GM18517 (cell line): Measurements from ENCODE around the gene HABP4.

Source experiments
- ATAC-seq: cut with Tn5 transposase; IDR thresholded peaks from one replicate; pipeline ENCODE4 v1.9.1; 2021; ENCODE audit warnings: mild to moderate bottlenecking, moderate library complexity; ENCODE audit not compliant: unreplicated experiment

HABP4 gene

DNA sequence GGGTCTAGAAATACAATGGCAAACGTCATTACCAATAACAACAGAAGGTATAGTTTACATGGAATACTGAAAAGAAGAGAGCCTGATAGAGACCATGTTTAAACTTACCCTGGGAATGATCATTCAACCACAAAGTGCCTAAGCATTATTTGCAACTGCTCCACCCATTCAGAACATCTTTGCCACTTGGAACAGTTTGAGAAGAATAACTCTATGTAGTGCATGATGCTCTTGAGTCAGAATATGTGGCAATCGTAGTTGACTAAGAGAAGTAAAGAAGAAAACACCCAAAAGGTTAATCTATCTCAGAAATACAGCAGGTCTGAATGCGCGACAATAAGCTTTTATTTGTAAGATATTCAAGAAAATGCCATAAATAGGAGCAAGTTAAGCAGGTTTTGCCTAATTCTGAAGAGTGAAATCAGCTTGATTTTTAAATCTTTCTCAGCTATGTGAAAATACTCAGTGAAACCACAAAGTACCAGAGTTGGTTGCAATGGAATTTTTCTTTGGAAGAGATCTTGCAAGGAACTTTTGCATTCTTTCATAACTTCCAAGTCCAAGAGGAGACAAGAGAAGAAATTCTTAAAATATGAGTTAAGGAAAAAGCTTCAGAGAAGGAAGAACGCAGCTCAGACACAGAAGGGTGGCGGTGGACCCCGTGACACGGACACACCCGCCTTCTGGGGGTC is 64.3 kb downstream of the HABP4 start:
- ATAC-seq, result no peak

DNA sequence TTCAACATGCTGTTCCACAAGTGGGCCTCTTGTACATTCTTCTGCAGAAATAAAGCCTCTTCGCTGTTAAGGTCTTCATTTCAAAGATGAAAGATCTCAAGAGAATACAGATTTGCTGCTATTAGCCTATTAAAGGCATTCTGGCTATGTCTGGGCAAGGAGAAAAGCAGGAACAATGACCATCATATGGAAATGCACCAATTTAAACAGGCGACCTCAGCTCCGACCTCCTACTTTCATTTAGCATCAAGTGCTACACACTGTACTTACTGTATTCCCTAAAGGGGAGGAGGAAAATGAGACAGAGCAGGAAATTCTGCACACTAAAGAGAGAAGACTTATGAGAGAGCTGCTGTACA is 64.8 kb downstream of the HABP4 start:
- no peak for ATAC-seq

DNA sequence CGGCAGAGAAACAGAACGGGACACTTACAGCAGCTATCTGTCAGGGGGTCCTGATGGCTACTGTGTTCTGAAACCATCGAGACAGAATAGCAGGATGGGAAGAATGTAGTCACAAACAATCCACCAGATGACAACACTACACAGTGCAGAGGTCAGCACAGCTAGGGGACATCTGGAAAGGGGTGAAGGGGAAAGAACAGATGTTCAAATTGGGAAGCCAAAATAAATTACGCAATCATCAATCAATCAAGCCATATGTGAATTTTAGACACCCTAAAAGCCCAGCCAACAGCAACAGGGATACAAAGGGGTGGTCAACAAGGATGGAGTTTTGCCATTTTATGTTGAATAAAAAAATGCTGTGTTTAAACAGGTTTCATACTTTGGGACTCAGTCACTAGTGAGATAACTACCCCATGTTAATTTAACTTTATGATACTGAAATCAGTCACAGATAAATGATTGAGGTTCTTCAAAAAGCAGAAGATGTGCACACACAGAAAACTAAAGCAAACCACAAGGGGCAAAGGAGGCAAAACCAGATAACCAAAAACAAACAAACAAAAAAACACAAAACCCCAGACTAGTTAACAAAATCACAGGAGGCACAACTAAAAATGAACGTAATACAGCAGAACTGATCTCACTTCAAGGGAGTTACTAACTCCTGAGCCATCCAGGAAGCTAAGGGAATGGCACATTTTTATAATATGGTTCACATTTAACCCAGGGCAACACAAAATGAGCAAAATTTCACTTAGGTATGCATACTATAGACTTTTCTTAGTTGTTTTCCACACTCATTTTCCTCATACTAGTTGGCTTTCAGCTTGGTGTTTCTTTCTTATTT is 65.9 kb downstream of the HABP4 start:
- ATAC-seq, result no peak

DNA sequence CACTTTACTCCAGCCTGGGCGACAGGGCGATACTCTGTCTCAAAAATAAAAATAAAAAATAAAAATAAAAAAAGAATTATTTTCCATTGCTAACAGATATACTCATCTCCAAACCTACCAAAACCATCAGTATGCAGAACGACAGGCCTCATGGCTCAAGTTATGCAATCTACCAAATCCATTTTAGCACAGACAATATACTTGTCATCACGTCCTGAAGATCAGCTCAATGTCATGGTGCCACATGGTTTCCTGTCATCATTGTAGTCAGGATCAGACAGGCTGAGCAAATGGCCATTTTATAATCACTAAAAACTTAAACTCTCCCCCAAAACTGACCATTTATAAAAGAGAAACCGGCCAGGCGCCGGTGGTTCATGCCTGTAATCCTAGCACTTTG is 69.1 kb downstream of the HABP4 start:
- no peak for ATAC-seq

DNA sequence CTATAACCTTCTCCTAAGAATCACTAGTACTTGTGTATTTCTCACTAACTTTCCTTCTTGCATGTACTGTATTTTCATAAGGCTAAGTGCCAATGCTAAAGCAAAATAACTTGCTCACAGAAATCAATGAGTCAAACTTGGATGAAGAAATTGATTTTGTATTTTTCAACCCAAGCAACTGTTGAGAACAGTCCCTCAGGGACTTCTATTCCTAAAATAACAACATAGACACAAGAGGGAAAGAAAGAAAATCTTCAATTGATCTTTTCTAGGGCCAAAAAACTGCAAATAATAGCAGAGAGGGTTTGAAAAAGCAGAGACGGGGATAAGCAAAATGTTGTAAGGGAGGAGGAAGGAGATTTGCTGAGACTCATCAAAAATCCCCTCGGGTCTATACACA is 69.8 kb downstream of the HABP4 start:
- ATAC-seq, result no peak

DNA sequence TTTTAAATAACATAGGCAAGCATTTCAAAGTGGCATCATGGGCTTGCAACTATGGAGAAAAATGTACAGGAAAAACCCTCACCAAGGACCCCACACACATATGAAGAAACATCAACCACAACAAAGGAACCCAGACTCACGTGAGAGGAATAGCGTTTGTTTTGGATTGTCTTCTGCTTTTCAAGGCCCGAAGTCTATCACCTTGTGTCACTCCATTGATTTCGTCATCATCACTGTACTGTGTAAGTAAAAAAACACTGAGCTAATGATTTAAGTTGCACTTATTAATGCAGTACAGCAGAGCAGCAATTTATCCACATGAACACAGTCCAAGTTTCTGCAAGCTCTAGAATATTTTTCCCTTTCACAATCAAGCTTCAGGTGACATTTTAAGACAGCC is 72.4 kb downstream of the HABP4 start:
- ATAC-seq, result no peak

DNA sequence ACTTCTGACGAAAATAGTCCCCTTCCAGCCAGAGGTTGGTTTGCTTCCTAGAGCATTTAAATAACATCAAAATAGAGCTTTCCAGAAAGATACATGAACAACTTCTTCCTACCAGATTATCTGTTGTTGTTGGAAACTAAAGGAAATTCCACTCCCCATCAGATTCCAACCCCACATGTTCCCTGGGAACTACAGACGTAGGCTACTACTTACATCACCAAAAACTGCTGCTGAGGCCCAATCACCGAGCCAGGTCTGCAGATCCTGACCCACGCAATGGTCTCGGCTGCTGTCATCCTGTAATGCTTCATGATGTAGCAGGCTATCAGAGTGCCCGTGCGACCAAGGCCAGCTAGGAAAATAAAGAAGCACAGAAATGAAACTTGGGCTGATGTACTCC is 73.4 kb downstream of the HABP4 start:
- no peak for ATAC-seq

DNA sequence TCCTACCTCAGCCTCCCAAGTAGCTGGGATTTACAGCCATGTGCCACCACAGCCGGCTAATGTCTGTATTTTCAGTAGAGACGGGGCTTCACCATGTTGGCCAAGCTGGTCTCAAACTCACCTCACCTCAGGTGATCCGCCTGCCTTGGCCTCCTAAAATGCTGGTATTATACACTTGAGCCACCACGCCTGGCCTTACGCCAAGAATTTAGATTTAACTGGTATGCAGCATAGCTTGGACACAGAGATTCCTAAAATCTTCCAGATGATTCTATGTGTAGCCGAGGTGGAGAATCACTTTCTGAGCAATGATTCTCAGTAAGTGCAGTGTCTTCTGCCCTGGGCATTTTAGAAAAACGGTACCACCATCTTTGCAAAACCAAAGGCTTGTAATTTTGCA is 74.1 kb downstream of the HABP4 start:
- no peak for ATAC-seq

DNA sequence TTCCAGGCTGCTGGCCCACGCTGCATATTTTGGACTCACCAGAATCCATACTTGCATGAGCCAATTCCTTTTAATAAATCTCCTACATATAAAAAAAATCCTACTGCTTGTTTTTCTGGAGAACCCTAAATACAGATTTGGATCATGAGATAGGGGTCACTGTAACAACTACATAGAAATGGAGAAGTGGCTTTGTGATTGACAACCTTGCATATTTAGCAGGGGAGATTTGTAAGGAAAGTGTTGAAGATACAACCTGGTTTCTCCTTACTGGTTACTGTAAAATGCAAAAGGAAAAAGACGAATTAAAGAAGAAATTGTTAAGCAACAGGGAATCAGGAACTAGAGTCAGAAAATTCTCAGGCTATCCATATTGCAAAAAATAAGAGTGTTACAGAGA is 74.8 kb downstream of the HABP4 start:
- no peak for ATAC-seq

DNA sequence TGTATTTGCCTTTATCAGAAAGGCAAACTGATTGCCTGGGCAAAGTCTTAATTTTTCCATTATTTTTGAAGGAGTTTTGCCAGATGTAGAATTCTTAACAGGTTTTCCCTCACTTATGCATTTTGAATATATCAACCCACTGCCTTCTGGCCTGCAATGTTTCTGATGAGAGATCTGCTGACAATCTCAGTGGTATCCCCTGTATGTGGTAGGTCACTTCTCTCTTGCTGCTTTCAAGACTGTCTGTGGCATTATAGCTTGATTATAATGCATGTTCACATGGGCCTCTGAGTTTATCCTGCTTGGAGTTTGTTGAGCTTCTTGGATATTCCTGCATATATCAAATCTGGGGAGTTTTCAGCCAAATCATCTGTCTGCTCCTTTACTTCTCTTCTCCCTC is 82.2 kb downstream of the HABP4 start:
- ATAC-seq, result no peak

DNA sequence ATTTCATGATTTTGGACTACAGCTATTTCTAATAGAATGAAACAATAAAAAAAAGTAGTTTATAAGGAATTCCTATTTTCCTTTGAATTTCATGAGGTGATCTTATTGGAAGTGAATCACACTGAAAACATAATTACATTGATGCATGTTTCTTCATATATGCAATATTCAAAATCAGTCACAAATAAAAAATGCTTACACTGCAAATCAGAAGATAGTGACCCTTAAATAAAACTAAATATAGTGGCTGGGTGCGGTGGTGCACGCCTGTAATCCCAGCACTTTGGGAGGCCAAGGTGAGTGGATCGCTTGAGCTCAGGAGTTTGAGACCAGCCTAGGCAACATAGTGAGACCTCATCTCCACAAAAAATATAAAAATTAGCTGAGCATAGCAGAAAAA is 90.1 kb downstream of the HABP4 start:
- no peak for ATAC-seq
